SK-N-DZ (cell line): ENCODE measurements around the gene EEF1A2.
"Not testable (repeated sequence)": the region's sequence is repeated elsewhere in the genome, so short reads cannot be mapped to it uniquely, and the experiment has no call there.

Experiments used
- DNase-seq: peaks from one replicate; pipeline ENCODE4 v3.0.0-alpha.2; 2015; ENCODE audit warnings: low spot score

The EEF1A2 gene

GRCh38 chr20:63520934-63521601 lies 22.2 kb upstream of the EEF1A2 start:
- peak; percentile 72 for DNase-seq

- no peak for DNase-seq
Observed at GRCh38 chr20:63520504-63520933, 21.6 kb upstream of the EEF1A2 start, which contains the start of gene PPDPF. Gene PPDPF (plus strand): TSS chr20:63520765. CDS start chr20:63521309, 544 bp downstream.

- peak; percentile 80 for DNase-seq
Observed at GRCh38 chr20:63519668-63520503, 21.0 kb upstream of the EEF1A2 start.

GRCh38 chr20:63518946-63519667 lies 20.2 kb upstream of the EEF1A2 start:
- DNase-seq = no peak

- DNase-seq = peak; percentile 75
Observed at GRCh38 chr20:63518351-63518861, 19.5 kb upstream of the EEF1A2 start.

GRCh38 chr20:63517376-63518309 lies 18.8 kb upstream of the EEF1A2 start:
- DNase-seq = no peak

GRCh38 chr20:63514520-63514919 lies 15.6 kb upstream of the EEF1A2 start:
- not testable (repeated sequence) for DNase-seq

GRCh38 chr20:63513207-63513606 lies 14.3 kb upstream of the EEF1A2 start:
- no peak for DNase-seq

- DNase-seq = no peak
Observed at GRCh38 chr20:63509088-63509564, 10.2 kb upstream of the EEF1A2 start.

GRCh38 chr20:63508072-63508768 lies 9.3 kb upstream of the EEF1A2 start:
- DNase-seq = no peak

GRCh38 chr20:63507083-63507743 lies 8.3 kb upstream of the EEF1A2 start:
- DNase-seq = no peak

GRCh38 chr20:63505723-63506122 lies 6.8 kb upstream of the EEF1A2 start:
- DNase-seq = no peak

- no peak for DNase-seq
Observed at GRCh38 chr20:63505281-63505680, 6.4 kb upstream of the EEF1A2 start.

- no peak for DNase-seq
Observed at GRCh38 chr20:63504642-63505041, 5.8 kb upstream of the EEF1A2 start.

GRCh38 chr20:63503524-63503923 lies 4.6 kb upstream of the EEF1A2 start:
- DNase-seq = no peak

- DNase-seq = peak; percentile 93
Observed at GRCh38 chr20:63502671-63503172, 3.8 kb upstream of the EEF1A2 start.

GRCh38 chr20:63501818-63502670 lies 3.2 kb upstream of the EEF1A2 start:
- DNase-seq = peak; percentile 82
